HG02938 (cell line): ENCODE measurements around the gene ELK3.

ENCODE experiments used
- ATAC-seq: cut with Tn5 transposase; IDR thresholded peaks from one replicate; pipeline ENCODE4 v1.9.1; 2021; ENCODE audit warnings: mild to moderate bottlenecking, moderate library complexity; ENCODE audit not compliant: unreplicated experiment

ELK3 gene

GRCh38 chr12:96193725-96194575 lies at the start of gene ELK3:
TSS of gene ELK3 (plus strand) at chr12:96194375.
- ATAC-seq, result peak; percentile 30

DNA sequence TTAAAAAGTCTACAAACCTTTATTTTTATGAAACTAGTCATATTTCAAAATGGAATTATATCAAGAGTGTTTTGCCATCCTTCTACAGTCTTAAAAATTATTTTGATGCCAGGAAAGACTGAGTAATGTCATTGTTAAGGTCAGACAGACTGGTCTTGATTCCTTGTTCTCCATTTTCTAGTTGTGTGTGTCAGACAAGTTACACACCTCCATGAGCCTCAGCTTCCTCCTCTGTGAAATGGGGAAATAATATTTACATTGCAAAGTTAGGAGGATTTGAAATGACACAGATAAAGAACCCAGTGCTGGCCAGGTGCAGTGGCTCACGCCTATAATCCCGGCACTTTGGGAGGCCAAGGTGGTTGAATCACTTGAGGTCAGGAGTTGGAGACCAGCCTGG lies 47.4 kb upstream of the ELK3 start:
- no peak for ATAC-seq

DNA sequence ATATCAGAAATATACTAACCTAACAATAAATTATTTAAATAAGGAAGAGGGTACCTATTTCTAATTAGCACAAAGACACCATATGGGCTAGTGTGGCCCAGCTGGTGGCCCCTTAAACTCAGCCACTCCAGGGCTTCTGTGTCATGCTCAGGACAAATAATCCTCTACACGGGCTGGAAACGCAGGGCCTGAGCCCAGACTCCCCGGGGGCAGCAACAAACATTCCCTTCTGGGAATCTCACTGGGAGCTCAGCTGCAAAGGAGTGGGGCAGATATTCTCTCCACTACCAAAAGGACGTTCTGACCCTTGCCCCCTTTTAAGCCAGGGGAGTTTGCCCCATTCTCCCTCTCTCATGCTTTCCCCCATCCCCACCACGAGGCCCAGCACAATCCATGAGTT lies 43.7 kb upstream of the ELK3 start:
- no peak for ATAC-seq

DNA sequence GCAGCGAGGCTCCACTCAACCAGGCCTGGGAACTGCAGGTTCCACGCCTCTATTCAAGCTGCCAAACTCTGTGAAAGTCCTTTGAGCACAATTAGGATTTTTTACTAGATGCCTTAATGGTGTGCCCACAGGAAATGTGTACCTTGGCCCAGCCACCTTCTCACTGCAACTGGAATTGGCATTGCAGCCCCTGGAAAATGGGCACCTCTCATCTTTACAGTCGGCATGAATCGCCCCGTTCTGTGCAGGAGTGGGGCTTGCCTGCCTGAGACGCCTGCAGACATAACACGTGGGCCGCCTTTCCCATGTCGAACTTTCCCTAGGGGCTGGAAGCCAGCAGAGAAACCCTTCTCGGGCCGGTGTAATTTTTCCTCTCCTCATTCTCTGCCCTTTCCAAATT lies 42.0 kb upstream of the ELK3 start:
- ATAC-seq, result no peak

GRCh38 chr12:96153131-96153725 lies 40.9 kb upstream of the ELK3 start:
- ATAC-seq, result no peak

DNA sequence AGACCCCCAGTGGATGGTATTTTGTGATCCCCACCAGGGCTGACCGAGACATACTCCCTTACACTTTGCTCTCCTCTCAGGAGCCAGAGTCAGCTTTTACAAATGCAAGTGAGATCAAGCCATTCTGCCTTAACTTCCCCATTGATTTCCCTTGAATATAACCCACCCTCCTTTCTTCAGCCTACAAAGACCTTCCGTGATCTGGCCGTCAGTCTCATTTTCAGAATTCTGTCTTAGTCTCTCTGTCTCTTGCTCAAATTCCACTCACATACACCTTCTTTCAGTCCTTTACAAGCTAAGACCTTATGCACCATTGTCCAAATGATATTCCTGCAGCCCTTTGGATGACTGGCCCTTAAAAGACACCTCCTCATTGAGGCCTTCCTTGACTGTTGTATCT lies 39.0 kb upstream of the ELK3 start:
- ATAC-seq, result no peak

- ATAC-seq, result no peak
Observed at GRCh38 chr12:96155781-96156180, 38.4 kb upstream of the ELK3 start.

- ATAC-seq, result no peak
Observed at GRCh38 chr12:96156211-96156610, 38.0 kb upstream of the ELK3 start.

- ATAC-seq, result no peak
Observed at GRCh38 chr12:96157427-96157826, 36.7 kb upstream of the ELK3 start.

DNA sequence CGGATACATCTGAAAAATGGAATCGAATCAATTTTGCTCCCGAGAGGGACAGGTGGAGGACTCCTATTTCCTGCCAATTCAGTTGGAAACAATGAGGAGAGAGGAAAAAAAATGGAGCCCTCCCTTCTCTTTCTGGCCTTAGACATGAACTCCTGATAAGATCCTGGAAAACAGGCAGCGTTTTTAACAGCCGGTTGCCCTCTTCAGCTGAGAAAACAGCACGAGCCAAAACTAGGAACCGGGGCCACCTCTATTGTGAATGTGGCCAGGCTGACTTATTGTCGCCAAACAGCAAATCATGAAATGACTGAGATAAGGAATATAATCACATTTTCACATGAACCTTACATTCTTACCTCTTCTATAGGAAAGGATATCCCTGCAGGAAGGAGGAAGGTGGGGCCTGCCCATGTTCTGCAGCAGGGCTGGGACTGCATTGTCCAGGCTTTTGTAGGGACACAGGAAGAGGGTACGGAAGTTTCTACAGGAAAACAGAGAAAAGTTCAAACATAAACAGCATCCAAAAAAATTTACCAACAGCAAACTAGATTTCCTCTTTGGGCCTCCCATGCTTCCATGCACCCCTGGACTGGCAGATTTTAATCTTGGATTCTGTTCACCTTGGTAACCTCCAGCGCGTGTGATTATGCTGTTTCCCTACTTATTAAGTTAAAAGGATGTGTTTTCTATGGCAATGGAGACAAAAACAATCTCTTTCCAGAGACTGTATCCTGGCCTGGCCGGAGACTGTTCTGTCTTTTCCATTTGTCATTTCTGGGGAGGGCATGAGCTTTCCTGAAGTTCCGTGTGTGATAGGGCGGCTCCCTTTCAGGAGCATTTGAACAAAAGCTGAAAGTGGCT lies 29.0 kb upstream of the ELK3 start:
- ATAC-seq, result no peak

- no peak for ATAC-seq
Observed at GRCh38 chr12:96166765-96167164, 27.4 kb upstream of the ELK3 start.

DNA sequence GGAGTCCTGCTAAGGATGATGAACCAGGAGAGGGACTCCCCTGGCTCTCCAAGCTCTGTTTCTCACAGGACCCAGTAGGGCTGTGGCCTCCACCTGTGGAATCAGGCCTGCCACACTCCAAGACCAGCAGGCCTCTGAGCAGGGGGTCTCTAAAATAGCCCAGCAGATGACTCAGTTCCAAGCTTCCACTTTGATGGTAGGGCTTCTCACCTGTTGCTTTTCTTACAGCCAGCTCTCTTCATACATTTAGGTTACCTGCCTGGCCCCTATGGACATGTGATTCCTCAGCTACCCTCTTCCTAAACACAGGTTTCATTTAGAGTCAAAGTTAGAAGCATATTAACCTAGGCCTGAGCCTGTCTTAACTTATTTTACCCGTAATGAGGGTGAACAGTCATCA lies 26.7 kb upstream of the ELK3 start:
- ATAC-seq, result no peak

DNA sequence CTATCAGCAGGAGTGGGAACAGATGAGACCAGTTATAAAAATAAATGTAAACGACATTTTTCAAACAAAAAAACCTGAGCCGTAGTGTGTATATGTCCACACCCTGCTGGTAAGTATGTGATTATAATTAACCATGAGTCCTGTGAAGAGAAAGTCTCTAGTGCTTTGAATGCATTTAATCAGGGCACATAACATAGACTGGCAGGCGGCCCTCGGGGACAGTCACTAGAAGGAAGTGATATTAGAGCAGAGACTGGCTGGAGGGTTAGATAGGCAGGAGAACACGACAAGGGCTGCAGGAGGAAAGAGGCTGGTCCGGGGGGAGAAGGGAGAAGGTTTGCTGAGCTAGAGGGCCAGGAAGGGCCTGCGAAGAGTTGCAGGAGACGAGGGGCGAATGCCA lies 23.8 kb upstream of the ELK3 start:
- no peak for ATAC-seq

- no peak for ATAC-seq
Observed at GRCh38 chr12:96170762-96171161, 23.4 kb upstream of the ELK3 start.

- ATAC-seq, result no peak
Observed at GRCh38 chr12:96171905-96172304, 22.3 kb upstream of the ELK3 start.

- no peak for ATAC-seq
Observed at GRCh38 chr12:96172981-96173380, 21.2 kb upstream of the ELK3 start.

- ATAC-seq, result peak; percentile 10
Observed at GRCh38 chr12:96176575-96176974, 17.6 kb upstream of the ELK3 start.

GRCh38 chr12:96177013-96177412 lies 17.2 kb upstream of the ELK3 start:
- ATAC-seq, result peak; percentile 67

GRCh38 chr12:96183734-96184370 lies 10.3 kb upstream of the ELK3 start:
- ATAC-seq, result no peak

DNA sequence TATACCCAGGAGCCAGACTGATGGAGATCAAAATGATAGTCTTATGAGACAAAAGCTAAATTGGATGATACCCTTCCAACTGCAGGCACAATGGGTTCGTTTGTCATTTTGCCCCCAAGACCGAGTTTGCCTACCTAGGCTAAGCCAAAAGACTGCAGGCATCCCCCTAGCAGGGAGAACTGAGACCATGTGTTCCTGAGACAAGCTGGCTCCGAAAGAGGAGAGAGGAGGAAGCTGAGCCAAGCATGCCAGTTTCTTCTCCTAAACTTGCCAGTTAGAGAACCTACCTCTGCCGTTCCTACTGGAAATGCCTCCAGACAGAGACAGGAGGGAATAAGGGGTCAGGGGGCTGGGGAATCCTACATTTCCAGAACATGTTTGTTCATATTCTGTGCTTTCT lies 8.3 kb upstream of the ELK3 start:
- ATAC-seq, result no peak

GRCh38 chr12:96186607-96187301 lies 7.4 kb upstream of the ELK3 start:
- ATAC-seq, result no peak
